GM12878 (cell line): ENCODE data around the gene NCF2. TPM values are rescaled to one million over a fixed set of nuclear protein-coding genes. Genes with fewer than 3 reads are reported as not detected.

ENCODE experiments used
- CHD4 ChIP-seq: fragments of 200-600 bp; sonication (generic); IDR thresholded peaks from 2 replicates; pipeline ENCODE4 v1.6.1; 2016; ENCODE audit warnings: mild to moderate bottlenecking
- CUX1 ChIP-seq: IDR thresholded peaks from 2 replicates; pipeline ENCODE4 v1.6.1; 2012; ENCODE audit warnings: improper control_type of control experiment, low read depth, low read length; ENCODE audit not compliant: insufficient replicate concordance
- DPF2 ChIP-seq: fragments of 450-650 bp; IDR thresholded peaks from 2 replicates; pipeline ENCODE4 v1.6.1; 2017; ENCODE audit warnings: mild to moderate bottlenecking
- EZH2 ChIP-seq: IDR thresholded peaks from 2 replicates; pipeline ENCODE4 v1.6.1; 2012; ENCODE audit warnings: low read depth, mild to moderate bottlenecking, control low read depth, inconsistent platforms, low read length, borderline replicate concordance; ENCODE audit not compliant: control insufficient read depth
- JUND ChIP-seq: IDR thresholded peaks from 2 replicates; pipeline ENCODE4 v1.6.1; 2012; ENCODE audit warnings: low read depth, mild to moderate bottlenecking, low read length, improper control_type of control experiment, moderate library complexity
- NFIC ChIP-seq: IDR thresholded peaks from 2 replicates; pipeline ENCODE4 v1.6.1; 2012; ENCODE audit warnings: low read depth, mild to moderate bottlenecking, inconsistent platforms, low read length, moderate library complexity
- PML ChIP-seq: IDR thresholded peaks from 2 replicates; pipeline ENCODE4 v1.6.1; 2012; ENCODE audit warnings: low read length, inconsistent platforms
- POLR2AphosphoS5 ChIP-seq: IDR thresholded peaks from 2 replicates; pipeline ENCODE4 v1.6.1; 2011; ENCODE audit warnings: mild to moderate bottlenecking, low read length, inconsistent platforms
- RB1 ChIP-seq: fragments of 450-650 bp; formaldehyde crosslinking; IDR thresholded peaks from 2 replicates; pipeline ENCODE4 v1.6.1; 2017; ENCODE audit warnings: mild to moderate bottlenecking, borderline replicate concordance
- RELB ChIP-seq: fragments of 450-650 bp; IDR thresholded peaks from 2 replicates; pipeline ENCODE4 v1.6.1; 2017; ENCODE audit warnings: low read depth, mild to moderate bottlenecking, moderate library complexity
- RFX5 ChIP-seq: IDR thresholded peaks from 2 replicates; pipeline ENCODE4 v1.6.1; 2011; ENCODE audit warnings: low read depth, low read length, improper control_type of control experiment
- RUNX3 ChIP-seq: IDR thresholded peaks from 2 replicates; pipeline ENCODE4 v1.6.1; 2012; ENCODE audit warnings: low read length, inconsistent platforms
- SIN3A ChIP-seq: IDR thresholded peaks from 2 replicates; pipeline ENCODE4 v1.6.1; 2012; ENCODE audit warnings: low read depth, low read length, improper control_type of control experiment
- SIX5 ChIP-seq: IDR thresholded peaks from 2 replicates; pipeline ENCODE4 v1.6.1; 2011; ENCODE audit warnings: mild to moderate bottlenecking, low read depth, low read length, moderate library complexity; ENCODE audit not compliant: severe bottlenecking
- SKIL ChIP-seq: fragments of 450-650 bp; IDR thresholded peaks from 2 replicates; pipeline ENCODE4 v1.6.1; 2017; ENCODE audit warnings: mild to moderate bottlenecking, low read depth, inconsistent platforms; ENCODE audit not compliant: poor library complexity, severe bottlenecking
- ZNF384 ChIP-seq: IDR thresholded peaks from 2 replicates; pipeline ENCODE4 v1.6.1; 2012; ENCODE audit warnings: low read depth, mild to moderate bottlenecking, low read length, improper control_type of control experiment, borderline replicate concordance
- ZNF687 ChIP-seq: fragments of 450-650 bp; IDR thresholded peaks from 2 replicates; pipeline ENCODE4 v1.6.1; 2017; ENCODE audit warnings: mild to moderate bottlenecking, moderate library complexity
- polyA plus RNA-seq, 11 experiments: library from polyadenylated mRNA; depleted of rRNA in 4 of 11; unstranded in 6 of 11; stranded (reverse) in 5 of 11; fragments of >200 nt; fragmentation: Nextera tagmentation in 4 of 11; fragmentation: Illumina TruSeq in 1 of 11; extraction: Ambion mirVana in 4 of 11; extraction: Trizol in 1 of 11; gene quantifications; 1 replicate in 1 of 11; 2 replicates in 10 of 11; pipeline versions ENCODE4 v1.2.1 to v1.2.3, GENCODE V29; 2011 to 2016; ENCODE audit warnings: inconsistent platforms in 2 of 11, missing spikeins in 2 of 11, low read depth in 1 of 11
- total RNA-seq, 4 experiments: library from RNA; depleted of rRNA in 3 of 4; stranded (reverse); fragments of >200 nt in 3 of 4; fragmentation: Illumina TruSeq in 1 of 4; extraction: Trizol in 1 of 4; gene quantifications; 2 replicates each; pipeline versions ENCODE4 v1.2.1 to v1.2.3, GENCODE V29; 2013 to 2021

NCF2 gene
- total and polyA plus RNA-seq, 10 of the 15 experiments (the other 5 are each of a cell fraction or from before 2014, with no cell fraction given), result 31.4 to 256 (median 77.1) TPM

- TF ChIP-seq CUX1, result peak; percentile 80
- TF ChIP-seq EZH2, result no peak
- TF ChIP-seq DPF2, result peak; percentile 33
- TF ChIP-seq SIN3A, result no peak
- peak; percentile 83 for TF ChIP-seq ZNF384
- no peak for TF ChIP-seq RFX5
- no peak for TF ChIP-seq RB1
- TF ChIP-seq RUNX3, result peak; percentile 9; the same call in 1 of the 2 replicates
- no peak for TF ChIP-seq SIX5
- TF ChIP-seq JUND, result no peak
- no peak for TF ChIP-seq CHD4
- TF ChIP-seq RELB, result 0 out of 2 replicates have a peak, but pooled peaks have one; percentile 21
- TF ChIP-seq ZNF687, result peak; percentile 25
- peak; percentile 15 for TF ChIP-seq SKIL
- no peak for TF ChIP-seq POLR2AphosphoS5
- peak; percentile 29; the same call in 1 of the 2 replicates for TF ChIP-seq NFIC
- TF ChIP-seq PML, result no peak
Observed at GRCh38 chr1:183607322-183607980, 17.2 kb upstream of the NCF2 start (continued).
